GM12892 (cell line): Measurements from ENCODE around the gene EXOC4.

ENCODE experiments used
- POLR2A ChIP-seq: IDR thresholded peaks from 2 replicates; pipeline ENCODE4 v1.6.1; 2011; ENCODE audit warnings: low read depth, low read length, control low read depth
- TAF1 ChIP-seq: IDR thresholded peaks from 2 replicates; pipeline ENCODE4 v1.6.1; 2011; ENCODE audit warnings: low read depth, mild to moderate bottlenecking, control low read depth, low read length, borderline replicate concordance

DNA sequence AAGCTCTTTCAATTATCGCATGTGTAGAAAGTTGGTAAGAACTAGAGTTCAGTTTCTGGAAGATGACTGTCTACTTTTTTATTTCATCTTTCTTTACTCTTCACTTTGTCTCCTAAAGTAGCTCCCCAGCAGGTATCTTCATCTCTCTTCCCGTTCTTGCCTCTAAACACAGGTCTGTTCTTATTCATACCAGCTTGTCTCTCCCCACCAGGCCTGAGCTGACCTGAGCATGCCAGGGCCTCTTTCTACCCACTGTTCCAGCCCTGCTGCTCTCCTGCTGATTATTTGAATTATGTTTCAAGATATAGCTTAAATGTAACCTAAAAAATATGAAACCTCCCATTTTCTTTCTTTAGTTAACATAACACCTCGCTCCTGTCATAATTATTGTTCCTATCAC lies 488.2 kb downstream of the EXOC4 start:
- no peak for TF ChIP-seq POLR2A
- TF ChIP-seq TAF1, result no peak
